ENCODE measurements around the gene SALL3.

DNA sequence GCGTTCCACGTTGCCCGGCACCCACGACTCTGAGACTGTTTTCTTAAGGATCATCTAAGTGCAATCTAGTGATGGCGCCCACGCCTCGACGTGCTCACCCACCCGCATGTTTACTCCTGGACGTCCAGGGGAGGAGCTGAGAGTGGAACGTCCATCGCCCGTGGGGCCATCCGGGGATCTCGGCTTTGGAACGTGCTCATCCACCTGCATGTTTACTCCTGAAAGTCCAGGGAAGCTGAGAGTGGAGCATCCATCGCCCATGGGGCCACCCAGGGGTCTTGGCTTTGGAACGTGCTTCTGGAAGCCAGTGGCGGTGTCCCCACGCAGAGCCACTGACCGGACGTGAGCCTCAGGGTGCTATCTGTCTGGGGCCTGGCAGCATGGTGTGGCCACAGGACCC, 45.6 kb upstream of the SALL3 start:
- TF ChIP-seq POLR2A (IDR thresholded peaks at IDR 0.05; ENCODE audit: low read depth, low read length) (no peak), POLR2AphosphoS5 (IDR thresholded peaks at IDR 0.05; ENCODE audit: low read depth, low read length) (no peak)

Data from GM12892 (cell line).